Fibroblast of lung (primary cell): ENCODE data around the gene ST6GALNAC2. TPM values are rescaled to one million over a fixed set of nuclear protein-coding genes. Genes with fewer than 3 reads are reported as not detected.
A peak's percentile ranks its signal among the peaks of the same experiment; 100 is the strongest.

Source experiments
- DNase-seq, 2 donors: peaks; one replicate each; pipeline versions ENCODE4 v3.0.0 to v3.0.0-alpha.2; 2010; ENCODE audit warnings: low read depth in 2 of 2
- H2AFZ ChIP-seq: 2 replicates; pipeline ENCODE4 v1.5.1; 2012; ENCODE audit warnings: low read length, control low read depth, inconsistent platforms
- H3K27ac ChIP-seq: 2 replicates; pipeline ENCODE4 v1.5.1; 2011; ENCODE audit warnings: low read length, control low read depth; ENCODE audit not compliant: insufficient read depth
- H3K27me3 ChIP-seq: 2 replicates; pipeline ENCODE4 v1.5.1; 2011; ENCODE audit warnings: mild to moderate bottlenecking, low read length; ENCODE audit not compliant: control insufficient read depth, insufficient read depth
- H3K36me3 ChIP-seq: 2 replicates; pipeline ENCODE4 v1.5.1; 2011; ENCODE audit warnings: low read length; ENCODE audit not compliant: control insufficient read depth, insufficient read depth
- H3K4me1 ChIP-seq: 2 replicates; pipeline ENCODE4 v1.5.1; 2011; ENCODE audit warnings: low read length; ENCODE audit not compliant: control insufficient read depth, insufficient read depth; ENCODE audit errors: extremely low read depth
- H3K4me2 ChIP-seq: 2 replicates; pipeline ENCODE4 v1.5.1; 2011; ENCODE audit warnings: low read length, control low read depth; ENCODE audit not compliant: insufficient read depth; ENCODE audit errors: extremely low read depth
- H3K4me3 ChIP-seq, 4 experiments: fragments of 200-600 bp in 1 of 4; sonication (generic) in 1 of 4; replicated peaks in 1 of 4; 2 replicates each; pipeline ENCODE4 v1.5.1; 2011 to 2016; ENCODE audit warnings: low read length in 4 of 4, low read depth in 3 of 4, mild to moderate bottlenecking in 3 of 4, control low read depth in 2 of 4, inconsistent platforms in 1 of 4, mixed read lengths in 1 of 4; ENCODE audit not compliant: insufficient read depth in 1 of 4; ENCODE audit errors: control extremely low read depth in 1 of 4
- H3K79me2 ChIP-seq: 2 replicates; pipeline ENCODE4 v1.5.1; 2012; ENCODE audit warnings: mild to moderate bottlenecking, low read length, inconsistent platforms; ENCODE audit not compliant: control insufficient read depth, insufficient read depth
- H3K9ac ChIP-seq: 2 replicates; pipeline ENCODE4 v1.5.1; 2011; ENCODE audit warnings: mild to moderate bottlenecking, low read length, control low read depth; ENCODE audit not compliant: insufficient read depth
- H3K9me3 ChIP-seq: 2 replicates; pipeline ENCODE4 v1.5.1; 2012; ENCODE audit warnings: low read depth, low read length; ENCODE audit not compliant: control insufficient read depth, insufficient read depth
- H4K20me1 ChIP-seq: 2 replicates; pipeline ENCODE4 v1.5.1; 2011; ENCODE audit warnings: low read length; ENCODE audit not compliant: control insufficient read depth, insufficient read depth; ENCODE audit errors: extremely low read depth
- CTCF ChIP-seq, 2 donors: IDR thresholded peaks in 1 of 2; conservative IDR thresholded peaks in 1 of 2; 1 replicate in 1 of 2; 2 replicates in 1 of 2; pipeline ENCODE4 v1.5.1; 2011 to 2012; ENCODE audit warnings: low read length in 2 of 2, control low read depth in 1 of 2, inconsistent platforms in 1 of 2, low read depth in 1 of 2, mild to moderate bottlenecking in 1 of 2
- EZH2 ChIP-seq: IDR thresholded peaks from 2 replicates; pipeline ENCODE4 v1.5.1; 2012; ENCODE audit warnings: low read length, control low read depth, mild to moderate bottlenecking; ENCODE audit errors: missing control alignments
- polyA plus RNA-seq, 2 donors: library from polyadenylated mRNA; depleted of rRNA in 1 of 2; stranded (reverse) in 1 of 2; unstranded in 1 of 2; fragments of >200 nt; gene quantifications; 2 replicates each; pipeline ENCODE4 v1.2.1, GENCODE V29; 2011 to 2012; ENCODE audit warnings: missing spikeins in 1 of 2
- total RNA-seq: library from RNA; depleted of rRNA; stranded (reverse); fragments of >200 nt; gene quantifications from 2 replicates; pipeline ENCODE4 v1.2.1, GENCODE V29; 2014

The ST6GALNAC2 gene
- total and polyA plus RNA-seq, 2 donors (not counting 1 experiment from before 2014, with no cell fraction given): 0.42 to 0.83 TPM

- Histone ChIP-seq H3K79me2 (no peaks in the 10 kb centered on the region), H4K20me1 (no peaks in the 10 kb centered on the region), H2AFZ (no peak overlapping the region), H3K4me2 (no peak overlapping the region), H3K4me3 (no peak overlapping the region), H3K27ac (no peak overlapping the region), H3K27me3 (peaks cover 7% of the 10 kb centered on the region), H3K4me1 (peaks cover 7% of the 10 kb centered on the region), H3K36me3 (no peaks in the 10 kb centered on the region), H3K9me3 (no peaks in the 10 kb centered on the region), H3K9ac (no peak overlapping the region)
- DNase-seq: no peak
- TF ChIP-seq CTCF (conservative IDR thresholded peaks at IDR 0.05 in 1 of 2, IDR thresholded peaks at IDR 0.05 in 1 of 2; ENCODE audit: low read depth in 1 of 2, low read length in 2 of 2) (no peak), EZH2 (no peak)
These were observed 40.8 kb upstream of the ST6GALNAC2 start for GRCh38 chr17:76626442-76626841.

GRCh38 chr17:76625496-76625895 lies 39.8 kb upstream of the ST6GALNAC2 start:
- Histone ChIP-seq H3K36me3 (no peaks in the 10 kb centered on the region), H4K20me1 (no peaks in the 10 kb centered on the region), H3K9me3 (no peaks in the 10 kb centered on the region), H2AFZ (no peak overlapping the region), H3K4me2 (no peak overlapping the region), H3K4me1 (peaks cover 7% of the 10 kb centered on the region), H3K27me3 (peaks cover 7% of the 10 kb centered on the region), H3K27ac (no peak overlapping the region), H3K9ac (no peak overlapping the region), H3K79me2 (no peaks in the 10 kb centered on the region), H3K4me3 (no peak overlapping the region)
- TF ChIP-seq EZH2: no peak
- no peak for TF ChIP-seq CTCF (conservative IDR thresholded peaks at IDR 0.05 in 1 of 2, IDR thresholded peaks at IDR 0.05 in 1 of 2; ENCODE audit: low read depth in 1 of 2, low read length in 2 of 2)
- DNase-seq: no peak

- Histone ChIP-seq H3K9me3 (no peaks in the 10 kb centered on the region), H3K4me3 (peak overlapping the region in 1 of 4 experiments; percentile 40), H3K79me2 (no peaks in the 10 kb centered on the region), H3K9ac (no peak overlapping the region), H2AFZ (no peak overlapping the region), H3K4me1 (peaks cover 7% of the 10 kb centered on the region), H3K4me2 (peak overlapping the region; percentile 49), H4K20me1 (no peaks in the 10 kb centered on the region), H3K27ac (no peak overlapping the region), H3K36me3 (no peaks in the 10 kb centered on the region), H3K27me3 (peaks cover 7% of the 10 kb centered on the region)
- peak; percentile 59 to 69 for DNase-seq
- no peak for TF ChIP-seq EZH2
- TF ChIP-seq CTCF (conservative IDR thresholded peaks at IDR 0.05 in 1 of 2, IDR thresholded peaks at IDR 0.05 in 1 of 2; ENCODE audit: low read depth in 1 of 2, low read length in 2 of 2): peak; percentile 92 to 96
These were observed 37.8 kb upstream of the ST6GALNAC2 start for GRCh38 chr17:76623271-76624146.
